Measurements from ENCODE around the gene CAPZB.

The CAPZB gene

DNA sequence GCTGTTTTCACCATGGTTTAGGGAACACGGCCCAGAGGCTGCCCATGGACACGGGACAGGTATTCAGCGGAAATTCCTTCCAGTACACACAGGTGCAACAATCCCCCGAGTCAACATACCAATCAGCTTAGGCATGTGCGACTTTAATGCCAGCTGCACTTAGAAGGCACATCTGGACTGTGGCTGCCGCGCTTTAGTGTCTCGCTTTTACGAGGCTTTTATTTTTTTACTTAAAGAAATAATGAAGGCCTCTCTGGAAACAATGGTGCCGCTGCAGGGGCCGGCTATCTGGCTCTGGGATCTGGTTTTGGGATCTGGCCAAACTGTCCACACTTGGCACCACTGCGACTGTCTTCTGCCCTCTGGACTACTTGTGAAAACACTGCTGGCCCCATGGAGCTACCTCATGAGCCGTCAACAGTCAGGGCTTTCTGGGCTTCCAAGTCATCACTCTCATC is 117.7 kb downstream of the CAPZB start:
- no peak for DNase-seq (ENCODE audit: low spot score)

DNA sequence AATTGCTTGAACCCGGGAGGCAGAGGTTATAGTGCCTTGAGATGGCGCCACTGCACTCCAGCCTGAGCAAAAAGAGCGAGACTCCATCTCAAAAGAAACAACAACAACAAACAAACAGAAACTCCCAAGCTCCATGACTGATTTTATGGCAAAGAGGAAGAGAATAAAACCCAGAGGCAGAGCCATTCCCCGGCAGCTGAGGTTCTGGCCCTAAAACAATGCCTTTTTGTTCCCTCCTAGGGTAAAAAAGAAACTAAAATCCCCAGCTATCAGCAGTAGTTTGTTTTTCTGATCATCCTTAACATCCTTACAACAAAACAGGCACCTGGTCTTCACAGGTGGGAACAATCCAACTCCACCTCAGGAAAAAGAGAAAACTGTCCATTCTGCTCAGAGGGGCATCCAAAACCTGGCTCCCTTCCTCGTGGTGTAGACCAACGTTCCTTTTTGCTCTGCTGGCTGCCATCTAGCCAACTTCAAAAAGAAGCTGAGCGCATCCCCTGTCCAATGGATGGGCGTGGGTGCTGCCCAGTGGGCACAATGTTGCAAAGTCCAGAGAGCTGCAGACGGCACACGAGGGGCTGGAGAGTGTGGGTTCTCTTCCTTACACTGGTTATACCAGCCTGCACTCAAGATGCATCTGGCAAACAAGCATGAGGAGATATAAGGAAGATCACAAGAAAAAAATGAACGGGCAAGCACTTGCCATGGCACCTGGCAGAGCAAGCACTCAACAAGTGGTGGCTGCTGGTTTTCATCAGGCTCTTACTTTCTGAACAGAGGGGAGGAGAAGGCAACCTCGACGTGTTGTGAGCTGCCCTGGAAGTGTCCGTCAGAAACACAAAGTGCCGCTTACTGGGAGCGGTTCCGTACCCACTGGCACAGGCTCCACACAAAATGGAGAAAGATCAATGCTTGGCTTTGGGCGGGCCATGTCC is 118.5 kb downstream of the CAPZB start:
- DNase-seq (ENCODE audit: low spot score), result no peak

DNA sequence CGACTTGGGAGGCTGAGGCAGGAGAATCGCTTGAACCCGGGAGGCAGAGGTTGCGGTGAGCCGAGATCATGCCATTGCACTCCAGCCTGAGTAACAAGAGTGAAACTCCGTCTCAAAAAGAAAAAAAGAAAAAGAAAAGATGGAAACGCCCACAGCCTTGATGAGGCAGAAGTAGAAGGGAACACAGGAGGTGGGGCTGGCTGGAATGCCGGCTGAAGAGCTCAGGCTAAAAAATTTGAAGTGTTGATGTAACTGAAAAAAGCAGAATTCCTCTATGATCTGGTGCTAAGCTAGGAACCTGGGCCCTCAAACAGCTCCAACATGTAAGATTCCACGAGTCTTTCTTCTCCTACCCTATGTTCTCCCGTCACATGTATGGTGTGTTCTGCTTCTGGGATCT is 119.6 kb downstream of the CAPZB start:
- DNase-seq (ENCODE audit: low spot score), result no peak

DNA sequence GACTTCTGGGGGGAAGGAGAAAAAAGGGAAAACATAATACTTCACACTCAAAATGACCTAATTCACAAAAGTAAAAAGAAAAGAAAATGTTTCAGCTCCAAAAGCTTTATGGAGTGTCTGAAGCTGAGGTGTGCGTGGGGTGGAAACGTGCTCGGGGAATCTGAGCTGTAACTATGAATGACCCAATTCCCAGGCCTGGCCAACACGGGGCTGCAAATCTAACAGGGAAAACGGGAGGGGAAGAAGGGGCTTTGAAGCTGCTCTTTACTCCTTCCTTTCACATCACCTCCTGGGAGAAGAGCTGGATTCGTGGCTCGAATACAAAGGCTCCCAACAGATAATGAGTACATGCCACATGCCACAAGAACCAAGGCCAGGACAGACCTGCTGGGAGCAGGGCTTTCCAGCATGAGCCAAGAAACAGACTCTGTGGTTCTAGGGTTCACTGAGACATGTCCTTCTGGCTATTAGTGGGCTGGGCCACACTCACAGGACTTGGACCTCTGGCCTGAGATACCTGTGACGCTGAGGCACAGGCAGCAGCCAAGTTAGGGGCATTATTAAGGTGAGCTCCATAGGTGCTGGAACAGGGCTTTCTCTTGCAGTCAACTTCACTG is 121.7 kb downstream of the CAPZB start:
- DNase-seq (ENCODE audit: low spot score), result no peak

GRCh38 chr1:19361611-19362147 is 123.7 kb downstream of the CAPZB start:
- no peak for DNase-seq (ENCODE audit: low spot score)

DNA sequence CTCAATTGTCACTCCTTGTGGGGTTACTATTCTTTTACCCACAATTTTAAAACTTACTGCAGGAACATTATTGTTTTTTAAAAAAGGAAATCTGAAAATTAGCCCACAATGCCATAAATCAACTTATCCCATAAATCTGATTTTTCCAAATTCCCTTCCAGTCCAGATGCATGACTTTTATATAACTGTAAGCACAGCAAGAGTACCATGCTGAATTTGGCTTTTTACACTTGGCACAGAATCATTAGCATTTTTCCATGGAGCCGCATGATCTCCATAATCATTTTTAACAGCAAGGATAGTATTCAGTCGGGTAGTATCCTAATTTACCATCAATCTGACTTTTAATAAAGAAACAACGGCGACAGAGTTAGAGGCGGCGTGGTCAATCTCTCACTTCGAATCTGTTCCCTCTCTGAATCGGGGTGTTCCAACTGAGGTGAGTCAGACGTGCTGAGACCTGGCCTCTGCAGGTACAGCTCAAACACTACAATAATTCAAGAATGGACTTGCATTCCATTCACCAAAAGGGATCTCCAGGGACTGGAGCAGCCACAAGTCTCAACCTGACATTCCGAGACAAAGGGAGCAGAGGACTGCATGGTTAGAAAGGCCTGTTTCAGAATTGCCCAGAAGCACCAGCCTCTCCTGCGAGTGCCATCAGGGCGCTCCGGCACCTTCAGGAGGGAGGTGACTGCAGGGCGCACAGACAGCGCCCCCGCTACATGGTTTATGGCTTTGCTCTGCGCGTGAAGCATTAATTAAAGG is 124.3 kb downstream of the CAPZB start:
- no peak for DNase-seq (ENCODE audit: low spot score)

GRCh38 chr1:19360432-19360831 is 124.9 kb downstream of the CAPZB start:
- no peak for DNase-seq (ENCODE audit: low spot score)

DNA sequence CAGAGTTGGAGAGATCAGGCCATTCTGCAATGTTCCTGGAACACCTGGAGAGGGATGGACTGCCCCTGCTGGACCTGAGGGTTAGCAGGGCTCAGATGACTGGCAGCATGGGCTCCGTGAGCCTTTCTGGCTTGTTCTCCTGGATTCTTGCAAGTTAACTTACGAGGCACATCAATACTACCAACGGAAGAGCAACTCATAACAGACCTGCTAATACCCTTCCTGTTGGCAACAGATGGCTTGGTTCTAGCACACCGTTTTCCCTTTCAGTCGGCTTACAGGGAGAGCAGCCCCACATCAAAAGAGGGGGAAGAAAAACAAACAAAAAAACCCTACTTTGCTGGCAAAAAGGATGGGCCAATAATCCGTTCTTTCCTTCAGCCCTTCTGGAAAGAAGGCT is 125.3 kb downstream of the CAPZB start:
- DNase-seq (ENCODE audit: low spot score), result no peak

DNA sequence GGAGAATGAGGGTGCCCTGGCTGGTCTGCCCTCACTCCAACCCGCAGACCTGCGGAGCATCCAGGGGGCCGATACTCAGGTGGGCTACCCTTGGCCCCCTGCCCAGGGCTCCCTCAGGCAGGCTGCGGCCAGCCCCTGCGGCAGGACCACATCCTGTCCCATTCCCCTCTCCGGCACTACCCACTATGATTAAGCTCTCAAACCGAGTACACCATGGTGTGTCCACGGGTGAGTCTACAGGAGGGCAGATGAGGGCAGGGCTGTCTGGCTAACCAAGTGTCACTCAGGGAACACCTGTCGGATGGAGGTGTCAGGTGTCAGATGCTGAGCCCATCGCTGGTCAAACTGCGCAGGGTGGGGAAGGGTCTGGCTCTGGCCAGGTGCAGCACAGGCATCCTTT is 126.0 kb downstream of the CAPZB start:
- no peak for DNase-seq (ENCODE audit: low spot score)

GRCh38 chr1:19358710-19359109 is 126.6 kb downstream of the CAPZB start:
- no peak for DNase-seq (ENCODE audit: low spot score)

GRCh38 chr1:19357299-19357986 is 127.9 kb downstream of the CAPZB start:
- DNase-seq (ENCODE audit: low spot score), result no peak

DNA sequence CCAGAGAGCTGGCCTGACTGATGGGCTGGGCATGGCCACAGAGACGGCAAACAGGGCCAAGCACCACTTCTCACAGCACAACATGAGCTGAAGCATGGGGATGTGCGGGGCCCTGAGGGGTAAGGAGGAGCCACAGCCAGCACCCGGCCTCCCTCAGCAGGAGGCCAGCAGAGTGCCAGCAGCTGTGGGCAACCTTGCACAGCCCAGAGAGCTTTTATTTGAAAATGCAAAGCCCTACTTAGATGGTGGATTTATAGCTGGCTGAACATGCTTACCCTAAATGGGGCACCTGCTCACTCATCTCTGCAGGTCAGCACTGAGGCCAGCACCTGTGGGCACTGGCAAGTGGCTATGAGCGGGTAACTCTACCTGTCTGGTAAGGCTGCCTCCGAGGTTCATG is 129.1 kb downstream of the CAPZB start:
- no peak for DNase-seq (ENCODE audit: low spot score)

GRCh38 chr1:19354531-19354981 is 130.8 kb downstream of the CAPZB start:
- DNase-seq (ENCODE audit: low spot score), result no peak

DNA sequence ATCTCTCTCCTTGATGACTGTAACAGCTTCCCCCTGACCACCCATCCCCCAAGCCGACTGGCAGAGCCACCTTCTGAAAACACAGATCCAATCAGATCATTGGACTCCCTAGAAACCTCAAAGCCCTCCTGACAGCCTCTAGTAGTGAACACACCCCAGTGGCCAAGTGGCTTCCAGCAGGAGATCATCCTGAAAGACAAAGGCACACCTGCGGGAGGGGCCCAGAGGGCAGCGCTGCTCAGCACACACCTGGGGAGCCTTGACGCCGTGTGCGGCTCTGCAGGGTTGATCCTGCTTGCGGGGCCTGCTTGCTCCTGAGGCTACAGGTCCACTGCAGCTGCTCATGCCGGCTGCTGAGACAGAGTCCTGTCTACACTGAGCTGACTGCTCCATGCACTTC is 131.7 kb downstream of the CAPZB start:
- no peak for DNase-seq (ENCODE audit: low spot score)

- DNase-seq (ENCODE audit: low spot score), result no peak
These were observed 132.5 kb downstream of the CAPZB start for GRCh38 chr1:19352839-19353238.

DNA sequence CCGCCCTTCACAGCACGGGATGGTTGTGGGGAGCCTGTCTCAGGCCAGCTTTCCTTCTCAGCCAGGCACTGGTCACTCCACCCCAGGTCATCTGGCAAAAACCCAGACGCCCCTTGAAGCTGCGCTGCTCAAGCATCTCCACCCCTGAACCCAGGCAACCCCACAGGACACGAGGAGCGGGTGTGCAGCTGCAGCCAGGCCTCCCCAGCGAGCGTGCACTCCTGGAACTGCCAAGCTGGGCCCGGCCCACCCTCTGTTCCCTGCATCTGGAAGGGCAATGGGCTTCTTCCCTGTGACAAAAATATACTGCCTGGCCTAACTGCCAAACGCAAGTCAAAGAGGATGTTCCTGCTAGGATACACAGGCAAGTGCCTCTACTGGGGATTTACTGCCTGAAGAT is 133.5 kb downstream of the CAPZB start:
- DNase-seq (ENCODE audit: low spot score), result no peak

- no peak for DNase-seq (ENCODE audit: low spot score)
These were observed 134.8 kb downstream of the CAPZB start for GRCh38 chr1:19350566-19350965.

DNA sequence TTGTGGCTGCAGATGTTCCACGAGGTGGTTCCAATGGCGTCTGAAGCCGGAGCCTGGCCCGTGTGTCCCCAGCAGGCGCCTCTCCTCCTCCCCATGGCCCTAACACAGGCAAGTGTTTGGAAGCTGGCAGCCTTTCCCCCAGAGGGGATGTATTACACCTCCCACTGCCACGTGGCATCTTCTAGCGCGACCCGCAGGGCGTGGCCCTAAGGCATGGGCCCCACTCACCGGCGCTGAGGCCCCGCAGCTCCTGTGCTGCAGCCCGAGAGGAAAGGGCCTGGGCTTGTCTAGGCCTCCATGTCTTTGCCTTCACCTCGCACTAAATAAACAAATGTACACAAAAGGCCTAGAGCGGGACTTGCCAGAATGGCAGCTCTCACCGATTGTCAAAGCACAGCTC is 135.3 kb downstream of the CAPZB start:
- DNase-seq (ENCODE audit: low spot score), result no peak

GRCh38 chr1:19348441-19349198 is 136.7 kb downstream of the CAPZB start:
- DNase-seq (ENCODE audit: low spot score), result no peak

- DNase-seq (ENCODE audit: low spot score), result no peak
These were observed 137.7 kb downstream of the CAPZB start for GRCh38 chr1:19347533-19348172.
